Naive thymus-derived CD8-positive, alpha-beta T cell (primary cell): ENCODE data around the gene FOXF2. TPM values are rescaled to one million over a fixed set of nuclear protein-coding genes. Genes with fewer than 3 reads are reported as not detected.

ENCODE experiments used
- ATAC-seq, 2 donors: fragments of 150-1000 bp; cut with Tn5 transposase in 1 of 2; sonication (Bioruptor Pico), chemical (Tn5 transposase) in 1 of 2; 1 replicate in 1 of 2; 2 replicates in 1 of 2; pipeline ENCODE4 v1.10.0; 2021; ENCODE audit warnings: mild to moderate bottlenecking in 2 of 2, moderate library complexity in 2 of 2
- POLR2A ChIA-PET: fragments of 350-600 bp; sonication (Branson Sonifier 250); formaldehyde crosslinking; loops from one replicate; lab custom pipeline; 2021; ENCODE audit warnings: antibody characterized with exemption; lab: Charles Lee
- DNase-seq, 10 donors: peaks; one replicate each; pipeline versions ENCODE4 v3.0.0 to v3.0.0-alpha.2; 2020 to 2022
- H3K27ac Mint-ChIP-seq, 10 donors: one replicate each; pipeline ENCODE4 v1.8.0; 2020 to 2022; ENCODE audit warnings: mild to moderate bottlenecking in 10 of 10, mixed read lengths in 10 of 10, moderate library complexity in 4 of 10, inconsistent platforms in 1 of 10
- H3K27me3 Mint-ChIP-seq, 5 donors: one replicate each; pipeline ENCODE4 v1.8.0; 2021 to 2022; ENCODE audit warnings: mixed read lengths in 5 of 5
- H3K36me3 Mint-ChIP-seq, 3 donors: one replicate each; pipeline ENCODE4 v1.8.0; 2020 to 2022; ENCODE audit warnings: mixed read lengths in 3 of 3, mild to moderate bottlenecking in 2 of 3, inconsistent platforms in 1 of 3
- H3K4me1 Mint-ChIP-seq, 4 donors: one replicate each; pipeline ENCODE4 v1.8.0; 2021 to 2022; ENCODE audit warnings: mixed read lengths in 4 of 4
- H3K4me3 Mint-ChIP-seq, 10 donors: one replicate each; pipeline ENCODE4 v1.8.0; 2020 to 2022; ENCODE audit warnings: mild to moderate bottlenecking in 10 of 10, mixed read lengths in 10 of 10, moderate library complexity in 6 of 10, inconsistent platforms in 1 of 10
- H3K9me3 Mint-ChIP-seq, 9 donors: one replicate each; pipeline ENCODE4 v1.8.0; 2020 to 2022; ENCODE audit warnings: mixed read lengths in 9 of 9, mild to moderate bottlenecking in 3 of 9, inconsistent platforms in 1 of 9, moderate library complexity in 1 of 9
- polyA plus RNA-seq, 3 donors: library from polyadenylated mRNA; unstranded; fragments of 300-500 nt; fragmentation: Illumina TruSeq; gene quantifications; one replicate each; pipeline ENCODE4 v1.2.3, GENCODE V29; 2021
- total RNA-seq, 8 experiments: library from RNA in 2 of 8; stranded (reverse) in 2 of 8; gene quantifications; one replicate each; pipeline ENCODE4 v1.2.3 and lab custom pipeline; 2021 to 2026

FOXF2 gene
- total and polyA plus RNA-seq, 5 experiments from 2014 or later: not detected

- POLR2A ChIA-PET: no interaction called here
Measured at GRCh38 chr6:1380625-1381427, 8.6 kb upstream of the FOXF2 start.

GRCh38 chr6:1381481-1382330 lies 7.7 kb upstream of the FOXF2 start:
- POLR2A ChIA-PET: no interaction called here
- H3K36me3 Mint-ChIP-seq: peaks cover 0 to 3% (median 0%) of the 10 kb centered on the region in 3 donors
- DNase-seq (peak in 9 of 10 donors; percentile 13 to 61 (median 47)), ATAC-seq (peak; percentile 59 to 72)
- H3K27ac Mint-ChIP-seq: no peak overlapping the region
- peaks cover 38 to 79% (median 58%) of the 10 kb centered on the region in 5 donors for H3K27me3 Mint-ChIP-seq
- H3K4me3 Mint-ChIP-seq: peak overlapping the region; percentile 9 to 64 (median 60)
- peaks cover 23 to 39% (median 35%) of the 10 kb centered on the region in 4 donors for H3K4me1 Mint-ChIP-seq
- H3K9me3 Mint-ChIP-seq: peaks cover 0 to 3% (median 0%) of the 10 kb centered on the region in 9 donors

More at GRCh38 chr6:1380625-1381427, 8.6 kb upstream of the FOXF2 start:
- no peak for ATAC-seq
- H3K4me3 Mint-ChIP-seq: peak overlapping the region; percentile 9 to 64 (median 60)
- peaks cover 0 to 3% (median 0%) of the 10 kb centered on the region in 9 donors for H3K9me3 Mint-ChIP-seq
- peaks cover 23 to 39% (median 35%) of the 10 kb centered on the region in 4 donors for H3K4me1 Mint-ChIP-seq
- DNase-seq: no peak
- H3K27ac Mint-ChIP-seq: peak overlapping the region in 1 of 10 donors; percentile 2
- peaks cover 40 to 80% (median 55%) of the 10 kb centered on the region in 5 donors for H3K27me3 Mint-ChIP-seq
- peaks cover 0 to 3% (median 0%) of the 10 kb centered on the region in 3 donors for H3K36me3 Mint-ChIP-seq

DNA sequence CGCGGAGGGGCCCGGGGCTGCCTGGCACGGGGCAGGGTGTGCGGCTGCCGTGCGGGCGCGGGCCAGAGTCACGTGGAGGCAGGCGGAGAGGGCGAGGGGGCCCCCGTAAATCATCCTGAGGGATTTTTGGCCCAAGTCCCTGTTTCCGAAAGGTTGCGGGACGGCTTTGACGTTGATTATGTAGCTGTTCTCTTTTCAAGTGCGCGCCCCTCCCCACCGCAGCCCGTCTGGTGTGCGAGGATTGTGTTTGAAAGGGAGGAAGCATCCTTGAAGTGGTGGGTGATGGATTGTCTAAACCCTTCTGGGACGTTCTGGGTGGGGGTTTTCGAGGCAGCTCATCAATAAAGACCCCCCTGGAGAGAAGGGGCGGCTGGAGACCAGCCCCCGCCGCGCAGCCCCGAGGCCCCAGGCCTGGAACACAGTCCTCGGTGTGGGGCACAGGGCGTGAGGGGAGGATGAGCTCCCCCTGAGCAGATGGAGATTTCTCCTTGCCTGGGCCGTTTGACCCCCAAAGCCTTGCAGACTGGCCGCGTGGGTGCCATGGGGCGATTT lies 7.0 kb upstream of the FOXF2 start:
- peaks cover 0 to 3% (median 0%) of the 10 kb centered on the region in 9 donors for H3K9me3 Mint-ChIP-seq
- H3K4me1 Mint-ChIP-seq: peaks cover 23 to 39% (median 36%) of the 10 kb centered on the region in 4 donors
- POLR2A ChIA-PET: no interaction called here
- ATAC-seq: no peak
- no peak overlapping the region for H3K27ac Mint-ChIP-seq
- DNase-seq: no peak
- H3K27me3 Mint-ChIP-seq: peaks cover 39 to 80% (median 61%) of the 10 kb centered on the region in 5 donors
- peaks cover 0 to 3% (median 0%) of the 10 kb centered on the region in 3 donors for H3K36me3 Mint-ChIP-seq
- peak overlapping the region in 6 of 10 donors; percentile 13 to 59 (median 44) for H3K4me3 Mint-ChIP-seq

DNA sequence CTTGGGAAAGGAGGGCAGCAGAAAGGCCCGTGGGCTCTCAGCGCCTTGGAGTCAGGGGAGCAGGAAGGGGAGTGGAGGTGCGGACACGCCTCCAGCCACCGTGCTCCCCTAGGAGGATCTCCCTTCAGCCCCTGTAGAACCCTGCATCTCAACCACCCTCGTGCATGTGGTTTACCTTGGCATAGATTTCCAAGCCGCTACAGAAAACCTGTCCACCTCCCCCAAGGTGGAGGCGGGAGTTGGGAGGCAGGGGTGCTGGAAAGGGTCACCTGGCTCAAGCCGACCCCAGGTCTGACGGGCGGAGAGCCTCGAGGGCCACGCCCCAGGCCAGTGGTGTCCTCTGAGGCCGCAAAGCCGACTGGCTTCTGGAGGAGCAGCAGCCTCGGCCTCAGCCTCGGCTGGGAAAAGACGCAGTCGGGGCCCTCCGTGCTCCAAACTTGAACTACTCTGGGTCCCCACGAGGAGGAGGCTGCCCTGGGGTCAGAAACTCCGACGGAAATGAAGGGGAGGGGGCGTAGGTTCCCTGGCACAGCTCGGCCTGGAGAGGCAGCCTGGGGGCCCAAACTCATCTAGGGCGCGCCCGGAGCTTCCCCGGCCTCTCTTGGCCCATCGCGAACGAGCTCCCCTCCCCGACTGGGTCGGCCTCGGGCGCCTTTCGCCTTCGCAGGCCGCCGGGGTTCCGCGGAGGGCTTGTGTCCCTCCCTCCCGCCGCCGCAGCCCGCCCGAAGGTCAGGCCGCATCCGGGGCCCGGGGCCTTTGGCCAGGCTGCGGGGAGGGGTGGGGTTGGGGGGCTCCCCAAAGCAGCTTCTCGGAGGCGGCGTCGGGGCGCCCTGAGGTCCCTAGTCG lies 6.3 kb upstream of the FOXF2 start:
- peaks cover 0 to 3% (median 0%) of the 10 kb centered on the region in 3 donors for H3K36me3 Mint-ChIP-seq
- peaks cover 23 to 46% (median 39%) of the 10 kb centered on the region in 4 donors for H3K4me1 Mint-ChIP-seq
- H3K27me3 Mint-ChIP-seq: peaks cover 37 to 80% (median 62%) of the 10 kb centered on the region in 5 donors
- no peak for DNase-seq
- no peak for ATAC-seq
- H3K4me3 Mint-ChIP-seq: peak overlapping the region in 6 of 10 donors; percentile 13 to 59 (median 22)
- H3K27ac Mint-ChIP-seq: no peak overlapping the region
- POLR2A ChIA-PET: no interaction called here
- no peaks in the 10 kb centered on the region for H3K9me3 Mint-ChIP-seq

GRCh38 chr6:1383729-1384548 lies 5.4 kb upstream of the FOXF2 start:
- Mint-ChIP-seq H3K27me3 (peaks cover 44 to 83% (median 69%) of the 10 kb centered on the region in 5 donors), H3K9me3 (no peaks in the 10 kb centered on the region), H3K4me1 (peaks cover 27 to 52% (median 45%) of the 10 kb centered on the region in 4 donors), H3K27ac (no peak overlapping the region), H3K4me3 (no peak overlapping the region), H3K36me3 (peaks cover 0 to 5% (median 2%) of the 10 kb centered on the region in 3 donors)
- no peak for DNase-seq
- POLR2A ChIA-PET: no interaction called here
- ATAC-seq: no peak

- Mint-ChIP-seq H3K36me3 (peaks cover 0 to 5% (median 2%) of the 10 kb centered on the region in 3 donors), H3K27ac (no peak overlapping the region), H3K9me3 (no peaks in the 10 kb centered on the region), H3K27me3 (peaks cover 41 to 80% (median 67%) of the 10 kb centered on the region in 5 donors), H3K4me3 (no peak overlapping the region), H3K4me1 (peaks cover 25 to 49% (median 42%) of the 10 kb centered on the region in 4 donors)
- ATAC-seq (no peak), DNase-seq (no peak)
- POLR2A ChIA-PET: no interaction called here
Measured at GRCh38 chr6:1384549-1385128, 4.7 kb upstream of the FOXF2 start.

- H3K4me1 Mint-ChIP-seq: peaks cover 22 to 47% (median 39%) of the 10 kb centered on the region in 4 donors
- H3K27me3 Mint-ChIP-seq: peaks cover 37 to 76% (median 63%) of the 10 kb centered on the region in 5 donors
- H3K4me3 Mint-ChIP-seq: peak overlapping the region in 8 of 10 donors; percentile 13 to 66 (median 42)
- ATAC-seq: no peak
- peaks cover 0 to 5% (median 2%) of the 10 kb centered on the region in 3 donors for H3K36me3 Mint-ChIP-seq
- H3K27ac Mint-ChIP-seq: no peak overlapping the region
- POLR2A ChIA-PET: no interaction called here
- H3K9me3 Mint-ChIP-seq: no peaks in the 10 kb centered on the region
- DNase-seq: no peak
Measured at GRCh38 chr6:1385129-1386037, 4.0 kb upstream of the FOXF2 start.

DNA sequence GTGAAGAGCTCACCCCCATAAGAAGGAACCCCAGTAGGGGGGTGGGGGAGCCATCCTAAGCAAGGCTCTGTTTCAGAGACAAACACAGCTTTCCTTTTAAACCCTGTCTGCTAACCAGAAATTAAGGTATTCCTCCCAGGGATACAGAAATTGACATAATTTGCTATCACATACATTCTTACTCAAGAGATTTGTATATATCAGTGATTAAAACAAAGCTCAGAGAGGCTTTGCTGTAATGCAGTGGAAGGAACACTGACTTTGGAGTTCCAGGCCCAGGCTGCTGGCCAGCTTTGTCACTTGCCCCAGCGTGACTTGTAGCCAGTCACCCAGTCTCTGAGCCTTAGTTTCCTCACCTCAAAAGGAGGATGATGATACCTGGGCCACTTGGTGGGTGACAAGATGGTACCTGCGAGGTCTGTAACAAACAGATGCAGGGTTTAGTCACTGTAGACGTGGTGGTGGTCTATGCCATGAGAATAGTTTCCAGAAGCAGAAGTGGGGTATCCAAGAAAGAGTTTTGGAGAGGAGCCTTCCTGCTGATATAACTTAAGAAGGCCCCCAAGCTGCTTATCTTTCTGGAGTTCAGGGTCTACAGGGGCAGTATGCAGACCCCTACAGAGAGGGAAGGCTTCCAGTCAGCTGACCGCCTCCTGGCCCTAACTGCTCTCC lies 3.2 kb upstream of the FOXF2 start:
- Mint-ChIP-seq H3K36me3 (peaks cover 0 to 5% (median 2%) of the 10 kb centered on the region in 3 donors), H3K4me3 (no peak overlapping the region), H3K9me3 (no peaks in the 10 kb centered on the region), H3K27ac (no peak overlapping the region), H3K27me3 (peaks cover 29 to 72% (median 59%) of the 10 kb centered on the region in 5 donors), H3K4me1 (peaks cover 15 to 39% (median 33%) of the 10 kb centered on the region in 4 donors)
- POLR2A ChIA-PET: no interaction called here
- no peak for DNase-seq
- no peak for ATAC-seq

DNA sequence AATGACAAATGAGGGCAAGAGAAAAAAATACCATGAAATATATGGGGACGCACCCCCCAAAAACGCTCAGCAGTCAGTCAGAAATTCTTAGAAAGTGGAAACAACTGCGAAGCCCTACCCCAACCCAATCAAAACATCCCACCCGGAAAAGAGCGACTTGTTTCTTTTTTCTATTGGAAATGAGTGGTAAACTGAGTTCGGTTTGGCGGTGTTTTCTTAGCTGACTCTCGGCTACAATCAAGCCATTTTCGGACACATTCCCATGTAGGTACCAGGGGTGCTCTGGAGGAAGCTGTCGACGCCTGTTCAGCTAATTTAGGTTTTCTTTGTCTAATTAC lies 1.9 kb upstream of the FOXF2 start:
- H3K4me1 Mint-ChIP-seq: peaks cover 15 to 37% (median 35%) of the 10 kb centered on the region in 4 donors
- peak overlapping the region in 5 of 10 donors; percentile 18 to 82 (median 40) for H3K4me3 Mint-ChIP-seq
- POLR2A ChIA-PET: no interaction called here
- H3K27ac Mint-ChIP-seq: no peak overlapping the region
- peaks cover 36 to 77% (median 67%) of the 10 kb centered on the region in 5 donors for H3K27me3 Mint-ChIP-seq
- DNase-seq: no peak
- H3K36me3 Mint-ChIP-seq: peaks cover 0 to 5% (median 2%) of the 10 kb centered on the region in 3 donors
- ATAC-seq: no peak
- H3K9me3 Mint-ChIP-seq: no peaks in the 10 kb centered on the region
